ENCODE results near the gene CSH1.

GRCh38 chr17:63881935-63882601 lies 14.3 kb downstream of the CSH1 start, which contains the start of gene GH2:
- no peak for TF ChIP-seq L3MBTL2 (conservative IDR thresholded peaks at IDR 0.05)
- TF ChIP-seq SP1 (IDR thresholded peaks at IDR 0.05): no peak
